Colonic mucosa (tissue), 4 donors: ENCODE results near the gene BICD1. TPM values are rescaled to one million over a fixed set of nuclear protein-coding genes. Genes with fewer than 3 reads are reported as not detected.

ENCODE experiments used
- DNase-seq: peaks from one replicate; pipeline ENCODE4 v3.0.0-alpha.2; 2020
- H3K27ac ChIP-seq: fragments of 200-600 bp; one replicate; pipeline ENCODE4 v1.8.0; 2021
- H3K27me3 ChIP-seq: fragments of 200-600 bp; one replicate; pipeline ENCODE4 v1.8.0; 2021
- H3K36me3 ChIP-seq: fragments of 200-600 bp; one replicate; pipeline ENCODE4 v1.8.0; 2021
- H3K4me1 ChIP-seq: fragments of 200-600 bp; one replicate; pipeline ENCODE4 v1.8.0; 2021; ENCODE audit warnings: mild to moderate bottlenecking
- H3K4me3 ChIP-seq: fragments of 200-600 bp; one replicate; pipeline ENCODE4 v1.8.0; 2021
- H3K9ac ChIP-seq, 2 donors: one replicate each; pipeline ENCODE4 v1.7.0; 2013; ENCODE audit warnings: control low read depth in 2 of 2, low read depth in 2 of 2, low read length in 2 of 2
- H3K9me3 ChIP-seq: fragments of 200-600 bp; one replicate; pipeline ENCODE4 v1.8.0; 2021
- CTCF ChIP-seq: fragments of 200-600 bp; IDR thresholded peaks from one replicate; pipeline ENCODE4 v1.8.0; 2022; ENCODE audit warnings: antibody characterized with exemption, mild to moderate bottlenecking
- intact Hi-C: fragments of 100-400 bp; cut with DNase I; formaldehyde crosslinking; loops from one replicate; pipeline ENCODE4 v1.14.1; 2022
- total RNA-seq, 2 donors: library from RNA; stranded (reverse); fragmentation: NEBNext Ultra II Directional in 1 of 2; extraction: Animal tissue kit (Norgen Biotek cat#: 25700) in 1 of 2; gene quantifications; one replicate each; pipeline ENCODE4 v1.2.1, GENCODE V29; 2021
- donor health status: healthy.
- donor health status: DM: no; HTN: no; CAD: no.
- donor health status: DM: no; HTN: no; CAD: no.

Gene BICD1
- total RNA-seq, 2 donors from 2014 or later = 4.2 to 5.8 TPM

- H3K27ac ChIP-seq = no peak overlapping the region
- no peak for TF ChIP-seq CTCF
- H3K36me3 ChIP-seq = no peaks in the 10 kb centered on the region
- DNase-seq = no peak
- no peaks in the 10 kb centered on the region for H3K4me1 ChIP-seq
- no peaks in the 10 kb centered on the region for H3K9me3 ChIP-seq
- intact Hi-C loops = no loop called here
- no peak overlapping the region for H3K4me3 ChIP-seq
- no peaks in the 10 kb centered on the region for H3K27me3 ChIP-seq
- no peak overlapping the region for H3K9ac ChIP-seq
Observed at GRCh38 chr12:32265456-32265855, 158.8 kb downstream of the BICD1 start.

- H3K27ac ChIP-seq = no peak overlapping the region
- no peaks in the 10 kb centered on the region for H3K9me3 ChIP-seq
- no peaks in the 10 kb centered on the region for H3K27me3 ChIP-seq
- H3K36me3 ChIP-seq = no peaks in the 10 kb centered on the region
- no peak for TF ChIP-seq CTCF
- H3K4me3 ChIP-seq = no peak overlapping the region
- intact Hi-C loops = no loop called here
- no peaks in the 10 kb centered on the region for H3K4me1 ChIP-seq
- no peak overlapping the region for H3K9ac ChIP-seq
- no peak for DNase-seq
Observed at GRCh38 chr12:32265951-32266350, 159.3 kb downstream of the BICD1 start.

- H3K4me3 ChIP-seq = no peak overlapping the region
- H3K27ac ChIP-seq = no peak overlapping the region
- intact Hi-C loops = no loop called here
- H3K27me3 ChIP-seq = no peaks in the 10 kb centered on the region
- H3K9ac ChIP-seq = no peak overlapping the region
- no peak for DNase-seq
- no peaks in the 10 kb centered on the region for H3K4me1 ChIP-seq
- H3K9me3 ChIP-seq = no peaks in the 10 kb centered on the region
- no peaks in the 10 kb centered on the region for H3K36me3 ChIP-seq
- no peak for TF ChIP-seq CTCF
Observed at GRCh38 chr12:32266756-32267155, 160.1 kb downstream of the BICD1 start.

GRCh38 chr12:32270818-32271710 is 164.4 kb downstream of the BICD1 start:
- intact Hi-C loops = no loop called here
- Histone ChIP-seq H3K36me3 (no peaks in the 10 kb centered on the region), H3K27ac (no peak overlapping the region), H3K4me1 (no peaks in the 10 kb centered on the region), H3K4me3 (no peak overlapping the region), H3K9ac (no peak overlapping the region), H3K9me3 (no peaks in the 10 kb centered on the region), H3K27me3 (no peaks in the 10 kb centered on the region)
- DNase-seq = no peak
- no peak for TF ChIP-seq CTCF

GRCh38 chr12:32272465-32272864 is 165.8 kb downstream of the BICD1 start:
- H3K4me1 ChIP-seq = no peaks in the 10 kb centered on the region
- H3K9ac ChIP-seq = no peak overlapping the region
- H3K27me3 ChIP-seq = no peaks in the 10 kb centered on the region
- no peaks in the 10 kb centered on the region for H3K9me3 ChIP-seq
- intact Hi-C loops = no loop called here
- no peak overlapping the region for H3K27ac ChIP-seq
- no peaks in the 10 kb centered on the region for H3K36me3 ChIP-seq
- H3K4me3 ChIP-seq = no peak overlapping the region
- TF ChIP-seq CTCF = no peak
- no peak for DNase-seq
